HFFc6 (cell line): ENCODE measurements around the gene GRAMD1A. TPM values are rescaled to one million over a fixed set of nuclear protein-coding genes. Genes with fewer than 3 reads are reported as not detected.
"Not testable (repeated sequence)": the region's sequence is repeated elsewhere in the genome, so short reads cannot be mapped to it uniquely, and the experiment has no call there.

Experiments
- DNase-seq: peaks from one replicate; pipeline ENCODE4 v3.0.0-alpha.2; 2018
- H3K27ac Mint-ChIP-seq: 2 replicates; pipeline ENCODE4 v1.8.0; 2020; ENCODE audit warnings: mild to moderate bottlenecking, mixed read lengths
- H3K27me3 Mint-ChIP-seq: 2 replicates; pipeline ENCODE4 v1.8.0; 2021; ENCODE audit warnings: mild to moderate bottlenecking, moderate library complexity, mixed read lengths; ENCODE audit not compliant: insufficient read depth
- H3K36me3 Mint-ChIP-seq: 2 replicates; pipeline ENCODE4 v1.8.0; 2021; ENCODE audit warnings: low read depth, mixed read lengths
- H3K4me1 Mint-ChIP-seq: 2 replicates; pipeline ENCODE4 v1.8.0; 2020; ENCODE audit warnings: low read depth, mixed read lengths
- H3K4me3 Mint-ChIP-seq: 2 replicates; pipeline ENCODE4 v1.8.0; 2020; ENCODE audit warnings: mild to moderate bottlenecking, moderate library complexity, mixed read lengths
- H3K9me3 Mint-ChIP-seq: 2 replicates; pipeline ENCODE4 v1.8.0; 2020; ENCODE audit warnings: mild to moderate bottlenecking, mixed read lengths
- total RNA-seq, 6 experiments: library from RNA; stranded (reverse); fragmentation: NEBNext Ultra II Directional; extraction: Animal tissue kit (Norgen Biotek cat#: 25700); gene quantifications; 2 replicates in 1 of 6; 3 replicates in 5 of 6; pipeline ENCODE4 v1.2.3, GENCODE V29; 2021
- TF ChIP-seq, protein P1 (sequence below): fragments of 200-600 bp; sonication (generic); IDR thresholded peaks from 2 replicates; pipeline ENCODE4 v1.5.0; 2021; ENCODE audit warnings: antibody characterized with exemption, mild to moderate bottlenecking

GRAMD1A gene
- total RNA-seq, 6 experiments from 2014 or later = 48.2 to 51.3 (median 50.0) TPM

DNA sequence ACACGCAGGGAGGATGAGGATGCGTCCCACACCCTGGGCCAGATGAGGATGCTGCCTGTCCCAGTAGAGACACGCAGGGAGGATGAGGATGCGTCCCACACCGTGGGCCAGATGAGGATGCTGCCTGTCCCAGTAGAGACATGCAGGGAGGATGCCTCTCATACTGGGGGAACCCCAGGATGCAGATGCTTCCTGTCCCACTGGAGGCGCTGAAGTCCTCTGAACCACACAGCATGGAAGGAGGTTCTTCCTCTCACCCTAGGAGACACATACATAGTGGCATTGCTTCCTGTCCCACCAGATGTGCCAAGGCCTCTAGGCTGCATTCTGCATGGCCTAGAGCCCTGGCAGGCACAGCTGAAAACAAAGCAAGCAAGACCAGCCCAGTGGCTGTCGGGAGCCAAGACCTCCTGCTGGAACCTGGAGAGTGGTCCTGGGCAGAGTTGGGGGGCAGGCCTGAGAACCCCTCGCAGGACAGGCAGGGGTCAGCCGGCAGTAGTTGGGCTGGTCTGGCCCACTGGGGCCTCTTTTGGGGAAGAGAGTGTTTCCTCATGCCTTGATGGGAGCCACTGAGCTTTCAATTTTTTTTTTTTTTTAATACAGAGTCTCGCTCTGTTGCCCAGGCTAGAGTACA, 45.7 kb downstream of the GRAMD1A start:
- Mint-ChIP-seq H3K27me3 (peaks cover 13% of the 10 kb centered on the region), H3K27ac (no peak overlapping the region), H3K9me3 (no peaks in the 10 kb centered on the region), H3K4me3 (no peak overlapping the region), H3K4me1 (no peaks in the 10 kb centered on the region), H3K36me3 (no peaks in the 10 kb centered on the region)
- DNase-seq = peak; percentile 59
- TF ChIP-seq, protein P1, sequence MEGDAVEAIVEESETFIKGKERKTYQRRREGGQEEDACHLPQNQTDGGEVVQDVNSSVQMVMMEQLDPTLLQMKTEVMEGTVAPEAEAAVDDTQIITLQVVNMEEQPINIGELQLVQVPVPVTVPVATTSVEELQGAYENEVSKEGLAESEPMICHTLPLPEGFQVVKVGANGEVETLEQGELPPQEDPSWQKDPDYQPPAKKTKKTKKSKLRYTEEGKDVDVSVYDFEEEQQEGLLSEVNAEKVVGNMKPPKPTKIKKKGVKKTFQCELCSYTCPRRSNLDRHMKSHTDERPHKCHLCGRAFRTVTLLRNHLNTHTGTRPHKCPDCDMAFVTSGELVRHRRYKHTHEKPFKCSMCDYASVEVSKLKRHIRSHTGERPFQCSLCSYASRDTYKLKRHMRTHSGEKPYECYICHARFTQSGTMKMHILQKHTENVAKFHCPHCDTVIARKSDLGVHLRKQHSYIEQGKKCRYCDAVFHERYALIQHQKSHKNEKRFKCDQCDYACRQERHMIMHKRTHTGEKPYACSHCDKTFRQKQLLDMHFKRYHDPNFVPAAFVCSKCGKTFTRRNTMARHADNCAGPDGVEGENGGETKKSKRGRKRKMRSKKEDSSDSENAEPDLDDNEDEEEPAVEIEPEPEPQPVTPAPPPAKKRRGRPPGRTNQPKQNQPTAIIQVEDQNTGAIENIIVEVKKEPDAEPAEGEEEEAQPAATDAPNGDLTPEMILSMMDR = peak; percentile 67

DNA sequence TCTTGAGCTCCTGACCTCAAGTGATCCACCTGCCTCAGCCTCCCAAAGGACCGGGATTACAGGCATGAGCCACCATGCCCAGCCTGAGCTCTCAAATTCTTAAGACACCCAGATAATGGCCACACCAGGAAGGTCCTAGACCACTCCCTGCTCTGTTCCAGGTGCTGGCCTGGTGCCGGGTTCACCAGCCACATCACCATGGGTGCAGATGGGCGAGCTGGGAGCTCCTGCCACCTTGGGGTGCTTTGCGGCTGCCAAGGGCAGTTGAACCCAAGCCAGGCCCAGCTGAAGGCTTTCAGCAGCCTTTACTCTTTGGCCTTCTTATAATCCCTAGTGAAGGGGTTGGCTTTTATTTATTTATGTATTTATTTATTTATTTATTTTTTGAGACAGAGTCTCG, 46.3 kb downstream of the GRAMD1A start:
- Mint-ChIP-seq H3K36me3 (no peaks in the 10 kb centered on the region), H3K4me1 (no peaks in the 10 kb centered on the region), H3K27me3 (peaks cover 12% of the 10 kb centered on the region), H3K9me3 (no peaks in the 10 kb centered on the region), H3K4me3 (no peak overlapping the region), H3K27ac (no peak overlapping the region)
- TF ChIP-seq, protein P1 = no peak
- DNase-seq = no peak

DNA sequence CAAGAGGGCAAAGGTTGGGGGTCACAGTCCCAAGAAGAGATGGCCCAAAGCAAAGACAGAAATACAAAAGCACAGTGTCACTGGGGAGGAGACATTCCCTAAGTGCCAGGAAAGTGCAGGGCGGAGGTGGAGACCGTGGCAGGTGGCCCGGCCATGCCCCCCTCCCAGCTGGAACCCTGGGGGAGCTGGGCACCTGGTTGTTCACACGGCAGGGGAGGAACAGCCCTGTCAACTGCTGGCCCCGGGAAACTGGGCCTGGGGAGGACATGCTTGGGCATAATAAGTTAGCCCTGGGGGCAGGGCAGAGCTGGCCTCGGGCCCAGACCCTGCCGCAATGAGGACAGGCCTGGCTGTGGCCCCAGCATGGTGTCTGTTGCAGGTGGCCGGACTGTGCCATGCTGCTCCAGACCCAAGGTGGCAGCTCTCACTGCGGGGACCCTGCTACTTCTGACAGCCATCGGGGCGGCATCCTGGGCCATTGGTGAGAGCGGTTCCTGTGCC, 48.8 kb downstream of the GRAMD1A start:
- DNase-seq = no peak
- Mint-ChIP-seq H3K4me3 (no peak overlapping the region), H3K27me3 (peaks cover 16% of the 10 kb centered on the region), H3K4me1 (no peaks in the 10 kb centered on the region), H3K9me3 (no peaks in the 10 kb centered on the region), H3K36me3 (no peaks in the 10 kb centered on the region), H3K27ac (no peak overlapping the region)
- TF ChIP-seq, protein P1 = no peak

DNA sequence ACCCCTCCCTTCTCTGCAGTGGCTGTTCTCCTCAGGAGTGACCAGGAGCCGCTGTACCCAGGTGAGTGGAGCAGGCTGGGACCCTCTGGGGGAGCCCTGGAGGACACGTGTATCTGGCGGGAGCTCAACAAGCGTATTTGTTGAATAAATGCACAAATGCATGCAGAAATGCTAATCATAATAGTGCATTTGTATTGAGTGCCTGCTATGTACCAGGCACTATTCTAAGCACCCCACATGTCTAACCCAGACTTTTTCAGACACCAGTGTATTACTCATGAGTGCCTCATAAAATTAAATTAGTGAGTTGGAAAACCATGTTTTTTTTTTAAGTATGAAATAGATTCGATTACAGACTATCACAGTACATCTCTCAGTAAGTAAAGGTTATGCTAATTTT, 49.3 kb downstream of the GRAMD1A start:
- no peaks in the 10 kb centered on the region for H3K4me1 Mint-ChIP-seq
- H3K4me3 Mint-ChIP-seq = no peak overlapping the region
- no peaks in the 10 kb centered on the region for H3K9me3 Mint-ChIP-seq
- peaks cover 16% of the 10 kb centered on the region for H3K27me3 Mint-ChIP-seq
- TF ChIP-seq, protein P1 = no peak
- no peak overlapping the region for H3K27ac Mint-ChIP-seq
- no peaks in the 10 kb centered on the region for H3K36me3 Mint-ChIP-seq
- DNase-seq = no peak

DNA sequence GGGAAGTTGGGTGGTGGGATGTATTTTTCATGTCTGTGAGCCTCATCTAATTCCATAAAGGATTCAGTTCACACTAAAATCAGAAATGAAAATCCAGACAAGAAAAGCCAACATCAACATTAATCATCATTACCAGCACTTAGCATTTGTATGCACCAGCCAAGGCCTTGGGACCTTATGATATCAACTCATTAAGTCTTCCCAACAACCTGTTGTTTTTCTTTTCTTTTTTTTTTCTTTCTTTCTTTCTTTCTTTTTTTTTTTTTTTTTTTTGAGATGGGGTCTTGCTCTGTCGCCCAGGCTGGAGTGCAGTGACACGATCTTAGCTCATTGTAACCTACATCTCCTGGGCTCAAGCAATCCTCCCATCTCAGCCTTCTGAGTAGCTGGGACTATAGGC, 50.5 kb downstream of the GRAMD1A start:
- H3K36me3 Mint-ChIP-seq, H3K4me3 Mint-ChIP-seq, H3K27ac Mint-ChIP-seq, H3K9me3 Mint-ChIP-seq, H3K4me1 Mint-ChIP-seq, DNase-seq: not testable (repeated sequence)
- H3K27me3 Mint-ChIP-seq = peaks cover 23% of the 10 kb centered on the region

DNA sequence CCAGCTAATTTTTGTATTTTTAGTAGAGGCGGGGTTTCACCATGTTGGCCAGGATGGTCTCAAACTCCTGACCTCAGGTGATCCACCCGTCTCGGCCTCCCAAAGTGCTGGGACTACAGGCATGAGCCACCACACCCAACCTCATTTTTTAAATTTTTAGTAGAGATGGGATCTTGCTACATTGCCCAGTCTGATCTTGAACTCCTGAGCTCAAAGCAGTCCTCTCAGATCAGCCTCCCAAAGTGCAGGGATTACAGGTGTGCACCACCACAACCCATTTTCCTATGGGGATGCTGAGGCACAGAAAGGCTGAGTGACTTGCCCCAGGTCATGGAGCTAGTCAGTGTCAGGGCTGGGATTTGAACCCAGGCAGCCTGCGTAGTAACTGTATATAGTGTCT, 51.1 kb downstream of the GRAMD1A start:
- H3K4me3 Mint-ChIP-seq, H3K4me1 Mint-ChIP-seq, DNase-seq, H3K9me3 Mint-ChIP-seq, H3K27ac Mint-ChIP-seq, H3K36me3 Mint-ChIP-seq: not testable (repeated sequence)
- peaks cover 26% of the 10 kb centered on the region for H3K27me3 Mint-ChIP-seq
